Mucosa of rectum (tissue), 2 donors: Measurements from ENCODE around the gene C10orf71.

ENCODE experiments used
- H3K27ac ChIP-seq, 2 donors: one replicate each; pipeline ENCODE4 v1.7.0; 2013; ENCODE audit warnings: inconsistent platforms in 2 of 2, low read depth in 2 of 2, low read length in 2 of 2
- H3K27me3 ChIP-seq, 2 donors: one replicate each; pipeline ENCODE4 v1.7.0; 2013; ENCODE audit warnings: low read length in 2 of 2; ENCODE audit not compliant: control insufficient read depth in 2 of 2, insufficient read depth in 2 of 2
- H3K36me3 ChIP-seq, 2 donors: one replicate each; pipeline ENCODE4 v1.7.0; 2013; ENCODE audit warnings: low read length in 2 of 2; ENCODE audit not compliant: control insufficient read depth in 2 of 2, insufficient read depth in 2 of 2
- H3K4me1 ChIP-seq, 2 donors: one replicate each; pipeline ENCODE4 v1.7.0; 2013; ENCODE audit warnings: low read length in 2 of 2, mild to moderate bottlenecking in 1 of 2; ENCODE audit not compliant: control insufficient read depth in 2 of 2, insufficient read depth in 2 of 2
- H3K4me3 ChIP-seq, 2 donors: one replicate each; pipeline ENCODE4 v1.7.0; 2013; ENCODE audit warnings: low read length in 2 of 2
- H3K9ac ChIP-seq, 2 donors: one replicate each; pipeline ENCODE4 v1.7.0; 2013; ENCODE audit warnings: low read length in 2 of 2, low read depth in 1 of 2, mild to moderate bottlenecking in 1 of 2
- H3K9me3 ChIP-seq, 2 donors: one replicate each; pipeline ENCODE4 v1.7.0; 2013; ENCODE audit warnings: low read length in 2 of 2; ENCODE audit not compliant: control insufficient read depth in 2 of 2
- donor health status: healthy.
- donor health status: Normal muscosa, but diverticular disease.

The C10orf71 gene

DNA sequence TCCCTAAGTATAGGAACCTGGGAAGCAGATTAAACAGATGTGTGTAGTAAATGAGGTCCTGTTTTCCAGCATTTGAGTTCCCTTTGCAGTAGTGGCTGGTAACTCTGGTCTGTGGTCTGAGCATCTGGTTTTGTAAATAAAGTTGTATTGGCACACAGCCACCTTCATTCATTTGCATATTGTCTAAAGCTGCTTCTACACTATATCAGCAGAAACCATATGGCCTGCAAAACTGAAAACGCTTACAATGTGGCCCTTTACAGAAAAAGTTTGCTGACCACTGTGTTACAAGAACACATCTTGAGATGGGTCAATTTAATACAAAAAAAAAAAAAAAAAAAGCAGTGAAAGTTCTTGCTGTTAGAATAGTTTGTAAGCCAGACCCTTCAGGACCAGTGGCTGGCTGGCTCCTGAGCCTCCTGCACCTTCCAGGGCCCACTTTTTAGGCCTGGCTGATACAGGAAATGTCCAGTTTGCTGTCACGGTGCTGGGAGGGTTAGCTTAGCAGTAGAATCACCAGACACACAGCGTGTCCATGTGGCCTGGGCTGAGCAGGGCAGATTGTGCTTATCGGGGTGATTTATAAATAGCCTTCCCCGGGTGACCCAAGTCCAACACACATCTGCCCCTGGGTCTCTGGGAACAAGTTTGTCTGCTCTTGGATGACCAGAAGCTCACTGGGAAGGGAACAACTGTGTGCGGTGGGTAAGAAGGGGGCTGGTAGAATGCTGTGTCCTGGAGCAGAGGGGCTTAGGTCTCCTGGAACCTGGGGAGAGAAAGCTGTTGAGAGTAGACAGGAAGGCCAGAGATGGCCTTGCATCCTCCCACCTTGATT lies 1.4 kb downstream of the C10orf71 start:
- H3K27ac ChIP-seq = no peak overlapping the region
- H3K4me3 ChIP-seq = no peak overlapping the region
- H3K36me3 ChIP-seq = no peaks in the 10 kb centered on the region
- no peaks in the 10 kb centered on the region for H3K9me3 ChIP-seq
- no peaks in the 10 kb centered on the region for H3K4me1 ChIP-seq
- H3K9ac ChIP-seq = no peak overlapping the region
- H3K27me3 ChIP-seq = peaks cover 0 to 3% of the 10 kb centered on the region in 2 donors

- Histone ChIP-seq H3K4me3 (no peak overlapping the region), H3K9me3 (no peaks in the 10 kb centered on the region), H3K27ac (no peak overlapping the region), H3K27me3 (peaks cover 0 to 3% of the 10 kb centered on the region in 2 donors), H3K4me1 (no peaks in the 10 kb centered on the region), H3K36me3 (no peaks in the 10 kb centered on the region), H3K9ac (no peak overlapping the region)
Observed at GRCh38 chr10:49301302-49301701, 2.3 kb downstream of the C10orf71 start.

- no peaks in the 10 kb centered on the region for H3K9me3 ChIP-seq
- no peak overlapping the region for H3K4me3 ChIP-seq
- H3K27ac ChIP-seq = no peak overlapping the region
- no peak overlapping the region for H3K9ac ChIP-seq
- H3K36me3 ChIP-seq = no peaks in the 10 kb centered on the region
- no peaks in the 10 kb centered on the region for H3K4me1 ChIP-seq
- peaks cover 0 to 3% of the 10 kb centered on the region in 2 donors for H3K27me3 ChIP-seq
Observed at GRCh38 chr10:49302088-49302487, 3.1 kb downstream of the C10orf71 start.

- Histone ChIP-seq H3K4me3 (no peak overlapping the region), H3K27ac (no peak overlapping the region), H3K9ac (no peak overlapping the region), H3K4me1 (no peaks in the 10 kb centered on the region), H3K36me3 (no peaks in the 10 kb centered on the region), H3K9me3 (no peaks in the 10 kb centered on the region), H3K27me3 (peaks cover 0 to 3% of the 10 kb centered on the region in 2 donors)
Observed at GRCh38 chr10:49303711-49304110, 4.7 kb downstream of the C10orf71 start.

DNA sequence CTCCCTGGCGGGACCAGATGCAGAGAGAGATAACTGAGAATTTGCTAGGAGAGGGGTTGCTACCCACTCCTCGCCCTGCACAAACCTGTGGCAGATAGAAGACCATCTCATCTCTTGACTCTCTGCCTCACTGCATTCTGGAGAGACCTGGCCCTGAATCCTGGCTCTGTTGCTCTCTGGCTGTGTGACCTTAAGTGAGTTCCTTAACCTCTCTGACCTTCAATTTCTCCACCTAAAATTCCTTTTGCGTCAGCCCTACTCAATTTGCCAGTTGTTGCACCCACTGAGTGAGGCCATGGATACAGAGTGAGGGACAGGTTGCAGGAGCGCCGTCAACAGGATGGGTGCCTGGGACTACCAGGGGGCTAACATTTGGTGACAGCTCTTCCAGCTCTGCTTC lies 5.2 kb downstream of the C10orf71 start:
- H3K27me3 ChIP-seq = peaks cover 0 to 3% of the 10 kb centered on the region in 2 donors
- H3K27ac ChIP-seq = no peak overlapping the region
- no peak overlapping the region for H3K4me3 ChIP-seq
- no peaks in the 10 kb centered on the region for H3K4me1 ChIP-seq
- no peaks in the 10 kb centered on the region for H3K9me3 ChIP-seq
- H3K36me3 ChIP-seq = no peaks in the 10 kb centered on the region
- no peak overlapping the region for H3K9ac ChIP-seq

DNA sequence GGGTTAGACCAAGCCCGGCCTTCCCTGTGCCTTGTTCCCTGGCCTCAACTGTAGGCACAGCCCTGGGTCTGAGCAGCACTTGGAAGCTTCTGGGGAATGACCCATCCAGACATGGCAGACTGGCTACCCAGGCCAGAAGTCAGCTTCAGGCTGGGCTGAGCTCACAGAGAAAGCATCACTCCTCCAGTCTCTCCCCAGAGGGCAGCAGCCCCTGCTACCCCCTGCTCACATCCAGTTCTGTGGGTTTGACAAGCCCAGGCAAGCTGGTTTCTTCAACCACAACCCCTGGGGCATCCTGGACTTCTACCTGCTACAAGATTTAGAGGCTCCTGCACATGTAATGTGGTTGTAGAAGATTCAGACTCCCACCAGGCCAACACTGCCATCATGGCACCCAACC lies 9.0 kb downstream of the C10orf71 start:
- no peak overlapping the region for H3K9ac ChIP-seq
- no peaks in the 10 kb centered on the region for H3K36me3 ChIP-seq
- no peaks in the 10 kb centered on the region for H3K9me3 ChIP-seq
- H3K4me1 ChIP-seq = no peaks in the 10 kb centered on the region
- peaks cover 0 to 3% of the 10 kb centered on the region in 2 donors for H3K27me3 ChIP-seq
- H3K4me3 ChIP-seq = no peak overlapping the region
- no peak overlapping the region for H3K27ac ChIP-seq

- Histone ChIP-seq H3K9ac (no peak overlapping the region), H3K27ac (no peak overlapping the region), H3K9me3 (no peaks in the 10 kb centered on the region), H3K4me3 (no peak overlapping the region), H3K4me1 (no peaks in the 10 kb centered on the region), H3K36me3 (no peaks in the 10 kb centered on the region), H3K27me3 (peaks cover 0 to 3% of the 10 kb centered on the region in 2 donors)
Observed at GRCh38 chr10:49308881-49309280, 9.9 kb downstream of the C10orf71 start.

- H3K9me3 ChIP-seq = no peaks in the 10 kb centered on the region
- H3K27ac ChIP-seq = peak overlapping the region in 1 of 2 donors; percentile 16
- peaks cover 0 to 3% of the 10 kb centered on the region in 2 donors for H3K27me3 ChIP-seq
- no peaks in the 10 kb centered on the region for H3K36me3 ChIP-seq
- H3K4me3 ChIP-seq = peak overlapping the region in 1 of 2 donors; percentile 33
- H3K9ac ChIP-seq = no peak overlapping the region
- H3K4me1 ChIP-seq = no peaks in the 10 kb centered on the region
Observed at GRCh38 chr10:49309691-49310411, 10.9 kb downstream of the C10orf71 start.

GRCh38 chr10:49310460-49310859 lies 11.5 kb downstream of the C10orf71 start:
- no peaks in the 10 kb centered on the region for H3K9me3 ChIP-seq
- H3K27ac ChIP-seq = peak overlapping the region in 1 of 2 donors; percentile 16

GRCh38 chr10:49310901-49311554 lies 12.1 kb downstream of the C10orf71 start:
- no peaks in the 10 kb centered on the region for H3K9me3 ChIP-seq
- H3K27ac ChIP-seq = no peak overlapping the region
- H3K4me3 ChIP-seq = no peak overlapping the region
- no peaks in the 10 kb centered on the region for H3K27me3 ChIP-seq
- no peaks in the 10 kb centered on the region for H3K36me3 ChIP-seq
- H3K9ac ChIP-seq = no peak overlapping the region
- no peaks in the 10 kb centered on the region for H3K4me1 ChIP-seq

More at GRCh38 chr10:49310460-49310859, 11.5 kb downstream of the C10orf71 start:
- H3K4me3 ChIP-seq = peak overlapping the region in 1 of 2 donors; percentile 33
- no peaks in the 10 kb centered on the region for H3K36me3 ChIP-seq
- H3K4me1 ChIP-seq = no peaks in the 10 kb centered on the region
- H3K9ac ChIP-seq = no peak overlapping the region
- no peaks in the 10 kb centered on the region for H3K27me3 ChIP-seq
